Stomach (tissue), 4 donors: ENCODE data around the gene OSM.

Experiments
- CTCF ChIP-seq, 7 experiments: fragments of 450-650 bp in 4 of 7; fragments of 200-600 bp in 3 of 7; sonication (generic) in 3 of 7; IDR thresholded peaks; one replicate each; pipeline ENCODE4 v1.5.1; 2016 to 2019; ENCODE audit warnings: antibody characterized with exemption in 7 of 7, control low read depth in 2 of 7, mild to moderate bottlenecking in 1 of 7
- POLR2A ChIP-seq, 4 donors: fragments of 450-650 bp; IDR thresholded peaks; one replicate each; pipeline ENCODE4 v1.6.1; 2016; ENCODE audit warnings: antibody characterized with exemption in 4 of 4, control low read depth in 2 of 4, mild to moderate bottlenecking in 1 of 4, moderate library complexity in 1 of 4
- POLR2AphosphoS5 ChIP-seq, 3 donors: sonication (generic); formaldehyde crosslinking; IDR thresholded peaks; one replicate each; pipeline ENCODE4 v1.6.1; 2016; ENCODE audit warnings: antibody characterized with exemption in 3 of 3

- TF ChIP-seq CTCF (IDR thresholded peaks at IDR 0.05): no peak
- TF ChIP-seq POLR2A (IDR thresholded peaks at IDR 0.05): no peak
- no peak for TF ChIP-seq POLR2AphosphoS5 (IDR thresholded peaks at IDR 0.05)
These were observed 6.3 kb upstream of the OSM start for GRCh38 chr22:30272781-30273601.
